Thyroid gland (tissue), 4 donors: ENCODE data around the gene MCM5.

Source experiments
- POLR2A ChIP-seq, 2 donors: fragments of 450-650 bp; IDR thresholded peaks; one replicate each; pipeline ENCODE4 v1.6.1; 2017; ENCODE audit warnings: antibody characterized with exemption in 2 of 2, mild to moderate bottlenecking in 2 of 2, moderate library complexity in 1 of 2
- TF ChIP-seq, protein P1 (sequence below), 6 experiments: fragments of 200-600 bp in 3 of 6; fragments of 450-650 bp in 3 of 6; sonication (generic) in 3 of 6; IDR thresholded peaks; one replicate each; pipeline ENCODE4 v1.5.1; 2016 to 2019; ENCODE audit warnings: antibody characterized with exemption in 6 of 6, mild to moderate bottlenecking in 2 of 6, inconsistent platforms in 1 of 6, moderate library complexity in 1 of 6

- TF ChIP-seq, protein P1, sequence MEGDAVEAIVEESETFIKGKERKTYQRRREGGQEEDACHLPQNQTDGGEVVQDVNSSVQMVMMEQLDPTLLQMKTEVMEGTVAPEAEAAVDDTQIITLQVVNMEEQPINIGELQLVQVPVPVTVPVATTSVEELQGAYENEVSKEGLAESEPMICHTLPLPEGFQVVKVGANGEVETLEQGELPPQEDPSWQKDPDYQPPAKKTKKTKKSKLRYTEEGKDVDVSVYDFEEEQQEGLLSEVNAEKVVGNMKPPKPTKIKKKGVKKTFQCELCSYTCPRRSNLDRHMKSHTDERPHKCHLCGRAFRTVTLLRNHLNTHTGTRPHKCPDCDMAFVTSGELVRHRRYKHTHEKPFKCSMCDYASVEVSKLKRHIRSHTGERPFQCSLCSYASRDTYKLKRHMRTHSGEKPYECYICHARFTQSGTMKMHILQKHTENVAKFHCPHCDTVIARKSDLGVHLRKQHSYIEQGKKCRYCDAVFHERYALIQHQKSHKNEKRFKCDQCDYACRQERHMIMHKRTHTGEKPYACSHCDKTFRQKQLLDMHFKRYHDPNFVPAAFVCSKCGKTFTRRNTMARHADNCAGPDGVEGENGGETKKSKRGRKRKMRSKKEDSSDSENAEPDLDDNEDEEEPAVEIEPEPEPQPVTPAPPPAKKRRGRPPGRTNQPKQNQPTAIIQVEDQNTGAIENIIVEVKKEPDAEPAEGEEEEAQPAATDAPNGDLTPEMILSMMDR (IDR thresholded peaks at IDR 0.05): no peak
- no peak for TF ChIP-seq POLR2A (IDR thresholded peaks at IDR 0.05)
Measured at GRCh38 chr22:35359380-35360065, 40.4 kb upstream of the MCM5 start.
